ENCODE data around the gene LRRC75B. TPM values are rescaled to one million over a fixed set of nuclear protein-coding genes. Genes with fewer than 3 reads are reported as not detected.

Gene LRRC75B
- total and polyA plus RNA-seq, 9 of the 15 experiments (the other 6 are each of a cell fraction or from before 2014, with no cell fraction given): 0.10 to 2.8 (median 1.0) TPM; not detected in 1

GRCh38 chr22:24633231-24634023 is 40.6 kb upstream of the LRRC75B start (continued):
- TF ChIP-seq ZBTB33 (CRISPR knock-in tag; IDR thresholded peaks at IDR 0.05) (peak; percentile 37; the same call in 1 of the 2 replicates), HDGF (IDR thresholded peaks at IDR 0.05) (peak; percentile 93), HDAC1 (IDR thresholded peaks at IDR 0.05) (peak in 1 of 2 experiments; percentile 66; a peak in 2 of 4 replicates), SMARCA5 (IDR thresholded peaks at IDR 0.05) (0 out of 2 replicates have a peak, but pooled peaks have one; percentile 45), PHB2 (IDR thresholded peaks at IDR 0.05; ENCODE audit: low read depth) (0 out of 2 replicates have a peak, but pooled peaks have one; percentile 49), GATAD2A (IDR thresholded peaks at IDR 0.05) (peak; percentile 81), BRD9 (IDR thresholded peaks at IDR 0.05; ENCODE audit: low read depth, partially characterized antibody) (peak; percentile 30), NCOR1 (IDR thresholded peaks at IDR 0.05) (0 out of 2 replicates have a peak, but pooled peaks have one; percentile 16), SMARCE1 (IDR thresholded peaks at IDR 0.05) (peak; percentile 51; the same call in 1 of the 2 replicates), FOXK2 (conservative IDR thresholded peaks at IDR 0.05 in 1 of 2, IDR thresholded peaks at IDR 0.05 in 1 of 2; ENCODE audit: low read depth in 2 of 2) (peak; percentile 15 to 42; a peak in 1 of 4 replicates), LARP7 (IDR thresholded peaks at IDR 0.05) (peak; percentile 76; the same call in 1 of the 2 replicates), NFIC (IDR thresholded peaks at IDR 0.05) (peak; percentile 53; the same call in 1 of the 2 replicates), ZBTB5 (IDR thresholded peaks at IDR 0.05) (peak; percentile 78), SMARCA4 (IDR thresholded peaks at IDR 0.05) (0 out of 2 replicates have a peak, but pooled peaks have one; percentile 16), ARNT (IDR thresholded peaks at IDR 0.05) (peak in 1 of 2 experiments; percentile 64; a peak in 1 of 4 replicates), ARID2 (IDR thresholded peaks at IDR 0.05) (peak; percentile 33; the same call in 1 of the 2 replicates), THRAP3 (IDR thresholded peaks at IDR 0.05; ENCODE audit: borderline replicate concordance) (peak; percentile 93), NBN (IDR thresholded peaks at IDR 0.05; ENCODE audit: low read depth) (0 out of 2 replicates have a peak, but pooled peaks have one; percentile 28), BCOR (IDR thresholded peaks at IDR 0.05) (0 out of 2 replicates have a peak, but pooled peaks have one; percentile 36), ZFP91 (CRISPR knock-in tag; IDR thresholded peaks at IDR 0.05) (0 out of 2 replicates have a peak, but pooled peaks have one; percentile 19)
- TF ChIP-seq, protein P1, sequence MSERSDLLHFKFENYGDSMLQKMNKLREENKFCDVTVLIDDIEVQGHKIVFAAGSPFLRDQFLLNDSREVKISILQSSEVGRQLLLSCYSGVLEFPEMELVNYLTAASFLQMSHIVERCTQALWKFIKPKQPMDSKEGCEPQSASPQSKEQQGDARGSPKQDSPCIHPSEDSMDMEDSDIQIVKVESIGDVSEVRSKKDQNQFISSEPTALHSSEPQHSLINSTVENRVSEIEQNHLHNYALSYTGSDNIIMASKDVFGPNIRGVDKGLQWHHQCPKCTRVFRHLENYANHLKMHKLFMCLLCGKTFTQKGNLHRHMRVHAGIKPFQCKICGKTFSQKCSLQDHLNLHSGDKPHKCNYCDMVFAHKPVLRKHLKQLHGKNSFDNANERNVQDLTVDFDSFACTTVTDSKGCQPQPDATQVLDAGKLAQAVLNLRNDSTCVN (CRISPR knock-in tag; IDR thresholded peaks at IDR 0.05): peak; percentile 97
- TF ChIP-seq, protein P2, sequence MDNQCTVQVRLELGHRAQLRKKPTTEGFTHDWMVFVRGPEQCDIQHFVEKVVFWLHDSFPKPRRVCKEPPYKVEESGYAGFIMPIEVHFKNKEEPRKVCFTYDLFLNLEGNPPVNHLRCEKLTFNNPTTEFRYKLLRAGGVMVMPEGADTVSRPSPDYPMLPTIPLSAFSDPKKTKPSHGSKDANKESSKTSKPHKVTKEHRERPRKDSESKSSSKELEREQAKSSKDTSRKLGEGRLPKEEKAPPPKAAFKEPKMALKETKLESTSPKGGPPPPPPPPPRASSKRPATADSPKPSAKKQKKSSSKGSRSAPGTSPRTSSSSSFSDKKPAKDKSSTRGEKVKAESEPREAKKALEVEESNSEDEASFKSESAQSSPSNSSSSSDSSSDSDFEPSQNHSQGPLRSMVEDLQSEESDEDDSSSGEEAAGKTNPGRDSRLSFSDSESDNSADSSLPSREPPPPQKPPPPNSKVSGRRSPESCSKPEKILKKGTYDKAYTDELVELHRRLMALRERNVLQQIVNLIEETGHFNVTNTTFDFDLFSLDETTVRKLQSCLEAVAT (IDR thresholded peaks at IDR 0.05): peak; percentile 64 to 70; a peak in 1 of 4 replicates
